SK-N-SH (cell line): Measurements from ENCODE around the gene USP36. TPM values are rescaled to one million over a fixed set of nuclear protein-coding genes. Genes with fewer than 3 reads are reported as not detected.

Source experiments
- FOXJ3 ChIP-seq: sonication (generic); formaldehyde crosslinking; IDR thresholded peaks from 2 replicates; pipeline ENCODE4 v1.5.1; 2020; ENCODE audit warnings: mild to moderate bottlenecking, missing genetic modification reagents
- IRF3 ChIP-seq: fragments of 150-350 bp; IDR thresholded peaks from 2 replicates; pipeline ENCODE4 v1.6.1; 2016; ENCODE audit warnings: mild to moderate bottlenecking, low read depth, low read length
- PBX3 ChIP-seq: IDR thresholded peaks from 2 replicates; pipeline ENCODE4; 2012
- polyA plus RNA-seq, 3 experiments: library from polyadenylated mRNA; depleted of rRNA; stranded (reverse); fragments of >200 nt; gene quantifications; 2 replicates each; pipeline ENCODE4 v1.2.3, GENCODE V29; 2012
- TF ChIP-seq, protein P1 (sequence below): fragments of 150-350 bp; IDR thresholded peaks from 2 replicates; pipeline ENCODE4 v1.6.1; 2017; ENCODE audit warnings: antibody characterized with exemption, low read length, low read depth, borderline replicate concordance

The USP36 gene
- polyA plus RNA-seq, 1 of the 3 experiments (the other 2 are of a cell fraction): 34.6 TPM

GRCh38 chr17:78746263-78746948 is 94.2 kb downstream of the USP36 start (continued):
- TF ChIP-seq IRF3: no peak
- no peak for TF ChIP-seq PBX3
- no peak for TF ChIP-seq FOXJ3 (CRISPR knock-in tag)
- TF ChIP-seq, protein P1, sequence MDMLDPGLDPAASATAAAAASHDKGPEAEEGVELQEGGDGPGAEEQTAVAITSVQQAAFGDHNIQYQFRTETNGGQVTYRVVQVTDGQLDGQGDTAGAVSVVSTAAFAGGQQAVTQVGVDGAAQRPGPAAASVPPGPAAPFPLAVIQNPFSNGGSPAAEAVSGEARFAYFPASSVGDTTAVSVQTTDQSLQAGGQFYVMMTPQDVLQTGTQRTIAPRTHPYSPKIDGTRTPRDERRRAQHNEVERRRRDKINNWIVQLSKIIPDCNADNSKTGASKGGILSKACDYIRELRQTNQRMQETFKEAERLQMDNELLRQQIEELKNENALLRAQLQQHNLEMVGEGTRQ: no peak

Other genes starting within 250 kb of the USP36 start
- gene CYTH1, start 58.5 kb downstream of the USP36 start, polyA plus RNA-seq (2012; rRNA removed): 23.8 and 24.8 TPM in 2 replicates
- 0.31 and 0.35 TPM in 2 replicates for gene CEP295NL, start 62.4 kb upstream of the USP36 start, polyA plus RNA-seq (2012; rRNA removed)
- gene TIMP2, start 84.6 kb upstream of the USP36 start, polyA plus RNA-seq (2012; rRNA removed): 256 and 441 TPM in 2 replicates
- 272 and 579 TPM in 2 replicates for gene LGALS3BP, start 139.1 kb upstream of the USP36 start, polyA plus RNA-seq (2012; rRNA removed)
- 83.8 and 87.4 TPM in 2 replicates for gene CANT1, start 168.9 kb upstream of the USP36 start, polyA plus RNA-seq (2012; rRNA removed)
- gene C1QTNF1, start 183.4 kb upstream of the USP36 start, polyA plus RNA-seq (2012; rRNA removed): 11.6 and 14.3 TPM in 2 replicates
- 30.1 and 30.4 TPM in 2 replicates for gene ENGASE, start 234.0 kb upstream of the USP36 start, polyA plus RNA-seq (2012; rRNA removed)